Activated T-helper 2 cell treated with anti-CD3 and anti-CD28 coated beads, Interferon-gamma antibody, Interleukin-2, Interleukin-4, amounts not matched to agents 10 μg/mL and 5 μg/mL and 100 μg/mL, durations not matched to agents 14 hours and 24 hours and 36 hours (primary cell): ENCODE measurements around the gene TMEM135. TPM values are rescaled to one million over a fixed set of nuclear protein-coding genes. Genes with fewer than 3 reads are reported as not detected.
A peak's percentile ranks its signal among the peaks of the same experiment; 100 is the strongest.

Source experiments
- DNase-seq: peaks from one replicate; pipeline ENCODE4 v3.0.0; 2021; ENCODE audit warnings: low spot score
- H3K27ac Mint-ChIP-seq: one replicate; pipeline ENCODE4 v1.8.0; 2021; ENCODE audit warnings: mixed read lengths
- H3K27me3 Mint-ChIP-seq: one replicate; pipeline ENCODE4 v1.8.0; 2021; ENCODE audit warnings: low read depth, mixed read lengths
- H3K36me3 Mint-ChIP-seq: one replicate; pipeline ENCODE4 v1.8.0; 2021; ENCODE audit warnings: low read depth, mixed read lengths
- H3K4me1 Mint-ChIP-seq: one replicate; pipeline ENCODE4 v1.8.0; 2021; ENCODE audit warnings: low read depth, mixed read lengths
- H3K4me3 Mint-ChIP-seq: one replicate; pipeline ENCODE4 v1.8.0; 2021; ENCODE audit warnings: low read depth, mild to moderate bottlenecking, moderate library complexity, mixed read lengths
- H3K9me3 Mint-ChIP-seq: one replicate; pipeline ENCODE4 v1.8.0; 2021; ENCODE audit warnings: mixed read lengths
- intact Hi-C: fragments of 100-400 bp; cut with micrococcal nuclease; formaldehyde crosslinking; loops from one replicate; pipeline ENCODE4 v1.15.1; 2023
- total RNA-seq: library from RNA; stranded (reverse); gene quantifications from 2 replicates; pipeline ENCODE4 v1.2.3, GENCODE V29; 2022

TMEM135 gene
- total RNA-seq, 1 donor from 2014 or later: 40.2 TPM

GRCh38 chr11:87030458-87031054 is 7.2 kb upstream of the TMEM135 start:
- H3K4me3 Mint-ChIP-seq: no peak overlapping the region
- DNase-seq: no peak
- intact Hi-C loops: loop anchor here (1.0 to 10.0 kb wide), 2 partner anchors 8 to 226 kb away; partner anchors contain the start of gene PRSS23
- no peak overlapping the region for H3K27ac Mint-ChIP-seq
- peaks cover 19% of the 10 kb centered on the region for H3K4me1 Mint-ChIP-seq
- H3K36me3 Mint-ChIP-seq: peaks cover 4% of the 10 kb centered on the region
- peaks cover 7% of the 10 kb centered on the region for H3K9me3 Mint-ChIP-seq
- H3K27me3 Mint-ChIP-seq: peaks cover 15% of the 10 kb centered on the region

DNA sequence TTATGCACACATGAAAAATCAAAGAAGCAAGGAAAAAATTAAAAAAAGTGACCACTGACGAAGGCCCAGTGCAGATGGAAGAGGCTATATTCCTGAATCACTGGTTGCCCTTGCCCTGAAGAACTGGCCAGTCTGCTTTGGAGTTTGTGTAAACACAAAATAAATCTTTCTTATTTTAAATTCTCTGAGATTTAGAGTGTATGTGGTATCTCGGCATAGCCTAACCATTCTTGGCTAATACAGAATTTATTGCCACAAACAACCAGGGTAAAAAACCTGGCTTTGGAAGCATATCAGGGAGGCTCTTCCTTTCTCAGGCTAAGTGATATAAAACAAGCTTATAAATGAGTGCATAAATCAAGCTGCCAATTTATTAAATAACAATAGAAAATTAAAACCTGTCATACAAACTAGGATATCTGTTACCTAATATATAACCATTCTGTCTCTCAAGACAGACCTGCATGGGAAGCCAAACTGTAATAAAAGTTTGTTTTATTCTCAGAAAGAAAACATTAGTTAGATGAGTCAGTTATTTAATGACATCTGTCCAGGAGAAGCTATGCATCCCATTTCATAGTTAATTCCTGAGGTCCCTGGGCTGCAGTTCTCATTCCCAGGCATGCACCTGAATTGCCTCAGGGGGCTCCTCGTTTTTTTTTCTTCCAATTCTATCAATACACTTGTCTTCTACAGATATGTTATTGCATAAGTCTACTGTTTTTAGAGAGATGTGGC is 6.1 kb upstream of the TMEM135 start:
- H3K27ac Mint-ChIP-seq: no peak overlapping the region
- H3K4me3 Mint-ChIP-seq: no peak overlapping the region
- peaks cover 20% of the 10 kb centered on the region for H3K4me1 Mint-ChIP-seq
- intact Hi-C loops: loop anchor here (10.0 kb wide), 1 partner anchor 227 kb away; the partner anchor contains the start of gene PRSS23
- peaks cover under 1% of the 10 kb centered on the region for H3K36me3 Mint-ChIP-seq
- DNase-seq: no peak
- H3K9me3 Mint-ChIP-seq: no peaks in the 10 kb centered on the region
- peaks cover 11% of the 10 kb centered on the region for H3K27me3 Mint-ChIP-seq

DNA sequence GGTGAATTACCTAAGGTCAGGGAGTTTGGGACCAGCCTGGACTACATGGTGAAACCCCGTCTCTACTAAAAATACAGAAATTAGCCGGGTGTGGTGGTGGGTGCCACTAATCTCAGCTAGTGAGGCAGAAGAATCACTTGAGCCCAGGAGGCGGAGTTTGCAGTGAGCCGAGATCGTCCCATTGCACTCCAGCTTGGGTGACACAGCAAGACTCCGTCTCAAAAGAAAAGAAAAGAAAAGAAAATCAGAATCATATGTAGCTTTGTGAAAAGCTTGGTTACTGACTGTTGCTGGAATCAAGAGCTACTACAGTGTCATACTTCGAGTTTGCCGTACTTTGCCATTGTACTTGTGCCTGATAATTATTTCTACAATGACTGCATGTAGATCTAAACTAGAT is 4.2 kb upstream of the TMEM135 start:
- Mint-ChIP-seq H3K27me3 (peaks cover 11% of the 10 kb centered on the region), H3K36me3 (no peaks in the 10 kb centered on the region), H3K27ac (no peak overlapping the region), H3K9me3 (no peaks in the 10 kb centered on the region), H3K4me1 (peaks cover 27% of the 10 kb centered on the region), H3K4me3 (no peak overlapping the region)
- intact Hi-C loops: loop anchor here (10.0 kb wide), 1 partner anchor 229 kb away; the partner anchor contains the start of gene PRSS23
- no peak for DNase-seq

GRCh38 chr11:87035976-87036583 is 1.7 kb upstream of the TMEM135 start:
- H3K27me3 Mint-ChIP-seq: peaks cover 11% of the 10 kb centered on the region
- H3K4me1 Mint-ChIP-seq: peaks cover 33% of the 10 kb centered on the region
- H3K4me3 Mint-ChIP-seq: no peak overlapping the region
- peaks cover 15% of the 10 kb centered on the region for H3K36me3 Mint-ChIP-seq
- intact Hi-C loops: loop anchor here (2.0 to 10.0 kb wide), 4 partner anchors 33 to 231 kb away; partner anchors contain the start of genes FZD4 and PRSS23
- no peak for DNase-seq
- no peaks in the 10 kb centered on the region for H3K9me3 Mint-ChIP-seq
- no peak overlapping the region for H3K27ac Mint-ChIP-seq

DNA sequence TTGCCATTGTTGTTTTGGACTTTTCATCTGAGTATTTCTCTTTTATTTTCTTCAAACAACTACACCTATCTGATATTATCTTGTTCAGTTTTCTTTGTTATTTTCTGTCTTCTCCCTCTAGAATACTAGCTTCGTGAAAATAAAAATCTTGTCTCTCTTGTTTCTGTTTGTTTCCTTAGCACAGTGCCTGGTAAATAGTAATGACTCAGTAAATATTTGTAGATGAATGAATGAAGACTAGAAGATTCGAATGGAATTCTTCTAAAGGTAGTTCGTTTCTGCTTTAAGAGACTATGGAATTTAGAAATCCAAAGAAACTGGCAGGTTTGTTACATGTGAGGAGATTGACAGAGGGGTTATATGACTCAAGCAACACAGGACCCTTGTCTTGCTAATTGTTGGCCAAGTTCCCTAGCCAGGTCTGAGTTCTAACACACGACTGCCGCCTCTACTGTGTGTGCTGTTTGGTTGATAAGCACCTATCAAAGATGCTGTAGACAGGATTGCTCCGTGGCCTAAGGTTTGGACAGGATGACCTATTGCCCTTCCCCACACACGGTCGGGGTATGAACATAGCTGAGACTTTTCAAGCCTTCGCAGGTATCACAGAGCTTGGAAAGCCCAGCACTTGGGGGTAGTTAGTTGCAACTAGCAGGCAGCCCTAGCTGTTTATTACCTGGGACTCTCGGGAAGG is 831 bp upstream of the TMEM135 start:
- intact Hi-C loops: loop anchor here (2.0 to 10.0 kb wide), 4 partner anchors 34 to 232 kb away; partner anchors contain the start of genes FZD4 and PRSS23
- Mint-ChIP-seq H3K27me3 (peaks cover 10% of the 10 kb centered on the region), H3K27ac (peak overlapping the region; percentile 9), H3K4me3 (peak overlapping the region; percentile 97), H3K9me3 (no peaks in the 10 kb centered on the region), H3K4me1 (peaks cover 40% of the 10 kb centered on the region), H3K36me3 (peaks cover 23% of the 10 kb centered on the region)
- no peak for DNase-seq

DNA sequence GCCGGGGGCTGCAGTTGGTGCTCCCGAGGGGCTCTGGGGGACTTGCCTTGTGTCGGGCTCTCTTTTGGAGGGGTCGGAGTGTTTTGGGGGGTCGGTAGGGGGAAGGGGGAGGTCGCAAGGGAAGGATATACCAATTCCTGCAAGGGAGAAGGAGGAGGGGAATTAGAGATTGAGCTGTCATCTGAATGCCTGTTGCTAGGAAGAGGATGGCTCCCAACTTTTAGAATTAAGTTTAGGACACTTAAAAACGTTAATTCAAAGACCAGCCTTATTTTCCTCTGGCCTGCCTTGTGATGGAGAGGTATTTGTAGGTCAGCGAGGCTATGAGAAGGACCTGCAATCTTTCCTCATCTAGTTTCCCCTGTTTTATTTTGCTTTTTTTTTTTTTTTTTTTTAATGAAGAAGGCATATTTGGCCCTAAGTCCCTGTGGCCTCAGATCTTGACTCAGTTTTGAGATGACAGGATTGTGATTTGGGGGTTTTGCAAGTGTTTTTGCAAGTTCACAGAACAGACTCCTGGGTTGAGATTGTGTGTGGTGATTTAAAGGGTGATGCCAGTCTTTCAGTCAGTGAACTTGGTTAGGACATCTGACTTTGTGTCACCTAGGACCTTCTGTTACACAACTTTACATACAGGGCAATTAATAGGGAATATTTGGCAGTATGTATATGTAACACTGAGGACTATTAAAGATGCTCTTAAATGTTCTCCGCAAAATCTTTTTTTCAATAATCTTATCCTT is 672 bp downstream of the TMEM135 start:
- DNase-seq: no peak
- peaks cover 40% of the 10 kb centered on the region for H3K4me1 Mint-ChIP-seq
- intact Hi-C loops: loop anchor here (1.0 to 10.0 kb wide), 2 partner anchors 43 to 234 kb away; partner anchors contain the start of gene PRSS23

GRCh38 chr11:87039371-87039770 is 1.6 kb downstream of the TMEM135 start:
- peaks cover 2% of the 10 kb centered on the region for H3K9me3 Mint-ChIP-seq
- no peak for DNase-seq
- no peaks in the 10 kb centered on the region for H3K27me3 Mint-ChIP-seq
- H3K27ac Mint-ChIP-seq: no peak overlapping the region
- peaks cover 45% of the 10 kb centered on the region for H3K36me3 Mint-ChIP-seq
- H3K4me1 Mint-ChIP-seq: peaks cover 40% of the 10 kb centered on the region
- intact Hi-C loops: loop anchor here (10.0 kb wide), 1 partner anchor 235 kb away; the partner anchor contains the start of gene PRSS23
- peak overlapping the region; percentile 97 for H3K4me3 Mint-ChIP-seq

More for the DNA sequence above, 672 bp downstream of the TMEM135 start:
- H3K4me3 Mint-ChIP-seq: peak overlapping the region; percentile 97
- peaks cover 5% of the 10 kb centered on the region for H3K27me3 Mint-ChIP-seq
- peak overlapping the region; percentile 90 for H3K27ac Mint-ChIP-seq
- H3K9me3 Mint-ChIP-seq: peaks cover 2% of the 10 kb centered on the region
- peaks cover 36% of the 10 kb centered on the region for H3K36me3 Mint-ChIP-seq

DNA sequence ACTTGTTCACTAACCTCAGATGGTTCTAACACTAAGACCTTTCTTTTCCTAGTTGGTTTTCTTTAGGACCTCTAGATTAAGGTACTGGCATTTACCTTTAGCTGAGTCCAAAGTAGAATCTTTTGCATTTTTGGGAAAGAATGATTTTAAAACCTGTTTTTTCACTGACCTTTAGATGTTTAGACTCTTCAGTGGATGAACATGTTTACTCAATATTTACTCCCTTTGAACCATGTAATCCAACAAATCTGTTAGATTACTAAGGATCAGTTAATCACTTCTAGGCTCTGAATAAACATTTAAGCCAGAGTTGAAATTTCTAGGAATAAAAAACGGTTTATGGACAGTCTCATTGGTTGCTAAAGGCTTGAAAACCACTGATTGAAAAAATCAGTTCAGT is 6.2 kb downstream of the TMEM135 start:
- intact Hi-C loops: no loop called here
- Mint-ChIP-seq H3K27me3 (no peaks in the 10 kb centered on the region), H3K4me1 (peaks cover 25% of the 10 kb centered on the region), H3K4me3 (no peak overlapping the region), H3K36me3 (peaks cover 71% of the 10 kb centered on the region), H3K27ac (no peak overlapping the region), H3K9me3 (peaks cover 16% of the 10 kb centered on the region)
- DNase-seq: no peak

GRCh38 chr11:87046824-87047223 is 9.1 kb downstream of the TMEM135 start:
- intact Hi-C loops: no loop called here
- Mint-ChIP-seq H3K9me3 (peaks cover 16% of the 10 kb centered on the region), H3K4me3 (no peak overlapping the region), H3K27me3 (no peaks in the 10 kb centered on the region), H3K27ac (no peak overlapping the region), H3K4me1 (peaks cover under 1% of the 10 kb centered on the region), H3K36me3 (peaks cover 50% of the 10 kb centered on the region)
- DNase-seq: no peak

DNA sequence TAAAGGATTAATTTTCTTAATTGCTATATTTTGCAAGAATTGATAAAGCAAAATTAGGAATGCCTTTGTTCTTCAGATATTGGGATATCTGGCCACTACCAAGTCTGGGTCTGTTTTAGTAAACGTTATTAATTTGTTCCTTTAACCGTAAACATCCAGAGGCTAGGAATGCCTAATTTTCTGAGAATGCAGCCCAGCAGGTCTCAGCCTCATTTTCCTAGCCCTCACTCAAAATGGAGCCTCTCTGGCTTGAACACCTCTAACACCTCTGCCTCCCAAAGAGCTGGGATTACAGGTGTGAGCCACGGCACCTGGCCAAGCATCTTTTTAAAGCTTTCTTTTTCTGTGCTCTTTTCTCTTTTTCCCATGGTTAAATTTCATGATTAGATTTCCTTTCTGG is 18.4 kb downstream of the TMEM135 start:
- Mint-ChIP-seq H3K9me3 (peaks cover 3% of the 10 kb centered on the region), H3K27me3 (no peaks in the 10 kb centered on the region), H3K27ac (no peak overlapping the region), H3K36me3 (peaks cover 10% of the 10 kb centered on the region), H3K4me3 (no peak overlapping the region), H3K4me1 (peaks cover 10% of the 10 kb centered on the region)
- intact Hi-C loops: no loop called here
- DNase-seq: no peak

- Mint-ChIP-seq H3K9me3 (peaks cover 3% of the 10 kb centered on the region), H3K4me3 (no peak overlapping the region)
These were observed 20.0 kb downstream of the TMEM135 start for GRCh38 chr11:87057749-87058148.

More at GRCh38 chr11:87057749-87058148, 20.0 kb downstream of the TMEM135 start:
- Mint-ChIP-seq H3K4me1 (peaks cover 13% of the 10 kb centered on the region), H3K27me3 (no peaks in the 10 kb centered on the region), H3K27ac (no peak overlapping the region), H3K36me3 (peaks cover 13% of the 10 kb centered on the region)
- no peak for DNase-seq
- intact Hi-C loops: no loop called here
